ENCODE results near the gene GALNT11.

Gene GALNT11

DNA sequence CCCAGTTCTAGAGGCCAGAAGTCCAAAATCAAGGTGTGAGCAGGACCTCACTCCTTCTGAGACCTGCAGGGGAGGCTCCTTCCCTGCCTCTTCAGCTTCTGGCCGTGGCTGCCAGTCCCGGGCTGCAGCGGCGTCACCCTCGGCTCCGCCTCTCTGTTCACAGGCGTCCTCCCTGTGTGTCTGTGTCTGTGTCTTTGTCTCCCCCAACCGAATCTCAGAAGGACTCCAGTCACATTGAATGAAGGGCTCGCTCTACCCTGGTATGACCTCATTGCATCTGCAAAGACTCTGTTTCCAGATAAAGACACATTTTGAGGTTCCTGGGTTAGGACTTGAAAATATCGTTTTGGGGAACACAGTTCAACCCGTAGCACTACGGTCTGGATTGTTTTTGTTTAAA lies 33.1 kb upstream of the GALNT11 start:
- no peak for DNase-seq (ENCODE audit: low read depth)
- TF ChIP-seq, protein P1, sequence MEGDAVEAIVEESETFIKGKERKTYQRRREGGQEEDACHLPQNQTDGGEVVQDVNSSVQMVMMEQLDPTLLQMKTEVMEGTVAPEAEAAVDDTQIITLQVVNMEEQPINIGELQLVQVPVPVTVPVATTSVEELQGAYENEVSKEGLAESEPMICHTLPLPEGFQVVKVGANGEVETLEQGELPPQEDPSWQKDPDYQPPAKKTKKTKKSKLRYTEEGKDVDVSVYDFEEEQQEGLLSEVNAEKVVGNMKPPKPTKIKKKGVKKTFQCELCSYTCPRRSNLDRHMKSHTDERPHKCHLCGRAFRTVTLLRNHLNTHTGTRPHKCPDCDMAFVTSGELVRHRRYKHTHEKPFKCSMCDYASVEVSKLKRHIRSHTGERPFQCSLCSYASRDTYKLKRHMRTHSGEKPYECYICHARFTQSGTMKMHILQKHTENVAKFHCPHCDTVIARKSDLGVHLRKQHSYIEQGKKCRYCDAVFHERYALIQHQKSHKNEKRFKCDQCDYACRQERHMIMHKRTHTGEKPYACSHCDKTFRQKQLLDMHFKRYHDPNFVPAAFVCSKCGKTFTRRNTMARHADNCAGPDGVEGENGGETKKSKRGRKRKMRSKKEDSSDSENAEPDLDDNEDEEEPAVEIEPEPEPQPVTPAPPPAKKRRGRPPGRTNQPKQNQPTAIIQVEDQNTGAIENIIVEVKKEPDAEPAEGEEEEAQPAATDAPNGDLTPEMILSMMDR (IDR thresholded peaks at IDR 0.05; ENCODE audit: low read depth, low read length, missing control alignments) = peak; percentile 9
- no peak overlapping the region for H3K4me3 ChIP-seq (ENCODE audit: low read depth, low read length)
- in situ Hi-C loops (cut with HindIII; ENCODE audit: low sequenced_read_pairs) = no loop called here

GRCh38 chr7:151993977-151994676 lies 31.3 kb upstream of the GALNT11 start:
- TF ChIP-seq, protein P1 (IDR thresholded peaks at IDR 0.05; ENCODE audit: low read depth, low read length, missing control alignments) = no peak
- in situ Hi-C loops (cut with HindIII; ENCODE audit: low sequenced_read_pairs) = no loop called here
- no peak for DNase-seq (ENCODE audit: low read depth)
- H3K4me3 ChIP-seq (ENCODE audit: low read depth, low read length) = no peak overlapping the region

DNA sequence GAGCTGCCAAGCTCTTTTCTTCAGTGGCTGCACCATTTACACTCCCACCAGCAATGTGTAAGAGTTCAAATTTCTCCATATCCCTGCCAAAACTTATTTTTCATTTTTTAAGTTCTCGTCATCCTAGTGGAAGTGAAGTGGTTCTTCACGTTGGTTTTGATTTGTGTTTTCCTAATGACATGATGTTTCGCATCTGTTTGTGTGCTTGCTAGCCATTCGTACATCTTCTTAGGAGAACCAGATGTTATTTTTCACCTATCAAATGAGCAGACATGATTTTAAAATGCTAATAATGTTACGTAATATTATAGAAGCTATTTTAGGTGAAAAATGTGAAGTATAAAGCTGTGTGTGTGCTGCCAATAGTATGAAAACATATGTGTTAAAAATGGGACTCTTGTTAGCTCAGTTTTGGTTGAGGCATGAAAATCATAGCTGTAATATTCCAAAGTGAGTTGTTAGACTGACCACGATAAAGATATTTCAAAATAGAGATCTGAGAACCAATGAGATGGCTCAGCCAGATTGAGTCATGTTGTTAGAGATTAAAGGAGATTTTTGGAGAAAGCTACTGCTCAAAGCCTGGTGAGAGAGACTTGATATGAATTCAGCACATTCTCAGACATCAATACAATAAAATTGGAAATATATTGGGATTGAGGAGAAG lies 25.9 kb upstream of the GALNT11 start:
- no peak overlapping the region for H3K4me3 ChIP-seq (ENCODE audit: low read depth, low read length)
- TF ChIP-seq, protein P1 (IDR thresholded peaks at IDR 0.05; ENCODE audit: low read depth, low read length, missing control alignments) = no peak
- in situ Hi-C loops (cut with HindIII; ENCODE audit: low sequenced_read_pairs) = no loop called here
- DNase-seq (ENCODE audit: low read depth) = no peak

DNA sequence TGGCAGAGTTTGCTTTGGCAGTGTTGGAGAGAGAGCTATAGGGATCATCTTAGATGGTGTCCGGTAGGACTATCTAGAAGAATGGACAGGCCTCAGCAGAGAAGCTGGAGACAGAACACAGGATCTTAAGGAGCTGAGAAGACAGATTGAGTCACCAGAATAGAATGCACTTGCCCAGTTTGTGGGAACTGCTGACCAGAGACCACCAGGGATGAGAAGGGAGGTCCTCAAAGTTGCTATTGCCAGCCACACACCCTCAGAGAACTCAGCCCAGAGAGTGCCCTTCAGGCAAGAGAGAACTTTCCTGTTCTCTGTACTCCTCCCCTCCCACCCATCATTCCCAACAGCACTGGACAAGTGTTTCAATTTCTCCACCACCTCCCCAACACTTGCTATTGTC lies 25.3 kb upstream of the GALNT11 start:
- in situ Hi-C loops (cut with HindIII; ENCODE audit: low sequenced_read_pairs) = no loop called here
- TF ChIP-seq, protein P1 (IDR thresholded peaks at IDR 0.05; ENCODE audit: low read depth, low read length, missing control alignments) = no peak
- DNase-seq (ENCODE audit: low read depth) = no peak
- no peak overlapping the region for H3K4me3 ChIP-seq (ENCODE audit: low read depth, low read length)

- in situ Hi-C loops (cut with HindIII; ENCODE audit: low sequenced_read_pairs) = no loop called here
- no peak for DNase-seq (ENCODE audit: low read depth)
- no peak overlapping the region for H3K4me3 ChIP-seq (ENCODE audit: low read depth, low read length)
- TF ChIP-seq, protein P1 (IDR thresholded peaks at IDR 0.05; ENCODE audit: low read depth, low read length, missing control alignments) = no peak
These were observed 19.1 kb upstream of the GALNT11 start for GRCh38 chr7:152006336-152006735.

DNA sequence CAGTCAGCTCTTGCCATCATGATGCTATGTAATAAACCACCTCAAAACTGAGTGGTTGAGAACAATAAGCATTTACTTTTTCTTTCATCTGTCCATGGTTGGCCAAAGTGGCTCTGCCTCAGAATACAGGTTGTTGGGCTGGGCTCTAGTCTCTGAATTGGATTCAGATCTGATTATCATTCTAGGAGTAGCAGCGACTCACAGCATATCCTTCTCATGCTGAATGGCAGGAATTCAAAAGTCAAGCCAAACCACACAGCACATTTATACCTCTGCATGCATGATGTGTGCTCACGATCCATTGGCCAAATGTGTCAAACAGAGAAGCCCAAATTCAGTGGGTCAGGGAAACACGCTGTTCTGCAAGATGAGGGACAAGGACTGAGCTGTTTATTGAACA lies 13.6 kb upstream of the GALNT11 start:
- no peak for DNase-seq (ENCODE audit: low read depth)
- TF ChIP-seq, protein P1 (IDR thresholded peaks at IDR 0.05; ENCODE audit: low read depth, low read length, missing control alignments) = no peak
- in situ Hi-C loops (cut with HindIII; ENCODE audit: low sequenced_read_pairs) = no loop called here
- no peak overlapping the region for H3K4me3 ChIP-seq (ENCODE audit: low read depth, low read length)
